Hepatocyte (in vitro differentiated cells): ENCODE data around the gene PXMP2. TPM values are rescaled to one million over a fixed set of nuclear protein-coding genes. Genes with fewer than 3 reads are reported as not detected.

Source experiments
- DNase-seq: peaks from one replicate; pipeline ENCODE4 v3.0.0-alpha.2; 2016; ENCODE audit warnings: low spot score
- H2AFZ ChIP-seq: fragments of 200-600 bp; sonication (generic); 2 replicates; pipeline ENCODE4 v1.6.0; 2016; ENCODE audit warnings: antibody characterized with exemption, mild to moderate bottlenecking
- H3K27ac ChIP-seq: fragments of 200-600 bp; sonication (generic); 2 replicates; pipeline ENCODE4 v1.5.1; 2016; ENCODE audit warnings: mild to moderate bottlenecking
- H3K27me3 ChIP-seq: fragments of 200-600 bp; sonication (generic); 2 replicates; pipeline ENCODE4 v1.6.1; 2016
- H3K36me3 ChIP-seq: fragments of 200-600 bp; sonication (generic); replicated peaks from 2 replicates; pipeline ENCODE4 v1.5.1; 2016; ENCODE audit warnings: low read depth; ENCODE audit not compliant: insufficient read depth
- H3K4me1 ChIP-seq: fragments of 200-600 bp; sonication (generic); 2 replicates; pipeline ENCODE4 v1.5.1; 2016; ENCODE audit warnings: mild to moderate bottlenecking, moderate library complexity; ENCODE audit not compliant: insufficient read depth
- H3K4me2 ChIP-seq: fragments of 200-600 bp; sonication (generic); 2 replicates; pipeline ENCODE4 v1.6.0; 2016
- H3K4me3 ChIP-seq: fragments of 200-600 bp; sonication (generic); 2 replicates; pipeline ENCODE4 v1.5.1; 2016; ENCODE audit warnings: mild to moderate bottlenecking
- H3K79me2 ChIP-seq: fragments of 200-600 bp; sonication (generic); 2 replicates; pipeline ENCODE4 v1.6.0; 2017; ENCODE audit warnings: mild to moderate bottlenecking
- H3K9me2 ChIP-seq: fragments of 200-600 bp; sonication (generic); replicated peaks from 2 replicates; pipeline ENCODE4 v1.6.0; 2017; ENCODE audit warnings: mild to moderate bottlenecking; ENCODE audit not compliant: insufficient read depth
- H3K9me3 ChIP-seq: fragments of 200-600 bp; sonication (generic); 2 replicates; pipeline ENCODE4 v1.5.1; 2016; ENCODE audit warnings: low read depth, mild to moderate bottlenecking
- H4K20me1 ChIP-seq: fragments of 200-600 bp; sonication (generic); 2 replicates; pipeline ENCODE4 v1.6.0; 2016; ENCODE audit warnings: mild to moderate bottlenecking; ENCODE audit not compliant: insufficient read depth, poor library complexity, severe bottlenecking
- CTCF ChIP-seq: fragments of 200-600 bp; sonication (generic); IDR thresholded peaks from 2 replicates; pipeline ENCODE4 v1.5.1; 2016; ENCODE audit warnings: antibody characterized with exemption, mild to moderate bottlenecking; ENCODE audit not compliant: poor library complexity
- EZH2 ChIP-seq: fragments of 200-600 bp; sonication (generic); IDR thresholded peaks from 2 replicates; pipeline ENCODE4 v1.6.1; 2016; ENCODE audit warnings: antibody characterized with exemption, mild to moderate bottlenecking, borderline replicate concordance
- EZH2phosphoT487 ChIP-seq: fragments of 200-600 bp; sonication (generic); IDR thresholded peaks from one replicate; pipeline ENCODE4 v1.6.1; 2018; ENCODE audit warnings: antibody characterized with exemption, mild to moderate bottlenecking, low read depth, moderate library complexity; ENCODE audit not compliant: unreplicated experiment, severe bottlenecking
- WGBS: methylation state at CpG from one replicate; pipeline ENCODE4 v1.1.6; 2016; ENCODE audit warnings: low lambda C conversion rate; ENCODE audit errors: missing lambda C conversion rate; 5-methylcytosine and 5-hydroxymethylcytosine counted together
- polyA plus RNA-seq: library from polyadenylated mRNA; unstranded; fragments of >200 nt; fragmentation: Nextera tagmentation; extraction: Ambion mirVana; gene quantifications from 2 replicates; pipeline ENCODE4 v1.2.1, GENCODE V29; 2016
- total RNA-seq: library from RNA; depleted of rRNA; stranded (reverse); fragments of >200 nt; gene quantifications from 2 replicates; pipeline ENCODE4 v1.2.3, GENCODE V29; 2014

PXMP2 gene
- total and polyA plus RNA-seq, 2 experiments from 2014 or later = 61.8 to 82.7 TPM

GRCh38 chr12:132695431-132695830 is 8.0 kb downstream of the PXMP2 start:
- no peak overlapping the region for H3K4me2 ChIP-seq
- no peak overlapping the region for H3K4me3 ChIP-seq
- H3K36me3 ChIP-seq = no peaks in the 10 kb centered on the region
- no peak for DNase-seq
- H3K9me3 ChIP-seq = no peaks in the 10 kb centered on the region
- TF ChIP-seq EZH2phosphoT487 = no peak
- TF ChIP-seq CTCF = no peak
- H3K27ac ChIP-seq = no peak overlapping the region
- no peaks in the 10 kb centered on the region for H4K20me1 ChIP-seq
- no peaks in the 10 kb centered on the region for H3K27me3 ChIP-seq
- no peaks in the 10 kb centered on the region for H3K79me2 ChIP-seq
- no peak overlapping the region for H2AFZ ChIP-seq
- 92% methylated on average over 12 of the region's 12 CpGs for WGBS
- no peaks in the 10 kb centered on the region for H3K9me2 ChIP-seq
- H3K4me1 ChIP-seq = no peaks in the 10 kb centered on the region

DNA sequence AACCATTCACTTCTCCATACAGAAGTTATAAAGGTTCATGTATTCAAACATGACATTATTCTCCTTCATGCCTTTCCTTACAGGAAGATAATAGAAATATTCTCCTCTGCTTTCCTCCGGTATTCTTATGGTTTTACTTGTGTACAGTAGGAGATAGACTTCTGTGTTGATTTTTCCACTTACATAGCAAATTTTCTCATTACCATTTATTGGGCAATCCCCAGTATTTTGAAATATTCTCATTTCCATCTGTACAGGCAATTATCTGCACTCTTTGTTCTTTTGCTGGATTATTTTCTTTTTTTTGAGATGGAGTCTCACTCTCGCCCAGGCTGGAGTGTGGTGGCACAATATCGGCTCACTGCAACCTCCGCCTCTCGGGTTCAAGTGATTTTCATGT is 11.0 kb downstream of the PXMP2 start:
- DNase-seq = no peak
- H3K4me3 ChIP-seq = no peak overlapping the region
- H3K4me1 ChIP-seq = no peaks in the 10 kb centered on the region
- no peaks in the 10 kb centered on the region for H3K9me3 ChIP-seq
- H3K36me3 ChIP-seq = no peaks in the 10 kb centered on the region
- no peak overlapping the region for H3K27ac ChIP-seq
- H3K9me2 ChIP-seq = no peaks in the 10 kb centered on the region
- no peak overlapping the region for H2AFZ ChIP-seq
- no peaks in the 10 kb centered on the region for H4K20me1 ChIP-seq
- H3K79me2 ChIP-seq = no peaks in the 10 kb centered on the region
- WGBS = 88% methylated on average over 5 of the region's 5 CpGs
- TF ChIP-seq EZH2phosphoT487 (no peak), CTCF (no peak), EZH2 (no peak)
- H3K4me2 ChIP-seq = no peak overlapping the region
- H3K27me3 ChIP-seq = no peaks in the 10 kb centered on the region

GRCh38 chr12:132700212-132700822 is 12.9 kb downstream of the PXMP2 start:
- Histone ChIP-seq H3K9me2 (no peaks in the 10 kb centered on the region), H2AFZ (no peak overlapping the region), H3K36me3 (no peaks in the 10 kb centered on the region), H3K27me3 (no peaks in the 10 kb centered on the region), H3K4me1 (no peaks in the 10 kb centered on the region), H3K27ac (no peak overlapping the region), H3K4me2 (no peak overlapping the region), H3K4me3 (no peak overlapping the region), H3K79me2 (no peaks in the 10 kb centered on the region), H3K9me3 (no peaks in the 10 kb centered on the region), H4K20me1 (no peaks in the 10 kb centered on the region)
- no peak for TF ChIP-seq EZH2phosphoT487
- no peak for TF ChIP-seq EZH2
- TF ChIP-seq CTCF = no peak
- no peak for DNase-seq
- 99% methylated on average over 10 of the region's 10 CpGs for WGBS

GRCh38 chr12:132702640-132703039 is 15.3 kb downstream of the PXMP2 start:
- no peak overlapping the region for H2AFZ ChIP-seq
- no peak overlapping the region for H3K27ac ChIP-seq
- no peaks in the 10 kb centered on the region for H3K36me3 ChIP-seq
- no peaks in the 10 kb centered on the region for H3K27me3 ChIP-seq
- H4K20me1 ChIP-seq = no peaks in the 10 kb centered on the region
- no peak overlapping the region for H3K4me3 ChIP-seq
- 88% methylated on average over 4 of the region's 4 CpGs for WGBS
- no peaks in the 10 kb centered on the region for H3K9me2 ChIP-seq
- H3K4me1 ChIP-seq = no peaks in the 10 kb centered on the region
- no peaks in the 10 kb centered on the region for H3K9me3 ChIP-seq
- no peak for TF ChIP-seq EZH2
- TF ChIP-seq EZH2phosphoT487 = no peak
- TF ChIP-seq CTCF = no peak
- DNase-seq = no peak
- no peaks in the 10 kb centered on the region for H3K79me2 ChIP-seq
- H3K4me2 ChIP-seq = no peak overlapping the region
